Nephron progenitor cell (in vitro differentiated cells): ENCODE data around the gene CCDC192.
"Not testable (repeated sequence)": the region's sequence is repeated elsewhere in the genome, so short reads cannot be mapped to it uniquely, and the experiment has no call there.

Experiments used
- DNase-seq: peaks from one replicate; pipeline ENCODE4 v3.0.0; 2021
- H3K27ac Mint-ChIP-seq: 2 replicates; pipeline ENCODE4 v1.8.0; 2021; ENCODE audit warnings: mild to moderate bottlenecking, moderate library complexity, mixed read lengths
- H3K27me3 Mint-ChIP-seq: 2 replicates; pipeline ENCODE4 v1.8.0; 2021; ENCODE audit warnings: mild to moderate bottlenecking, low read depth, mixed read lengths; ENCODE audit not compliant: poor library complexity
- H3K36me3 Mint-ChIP-seq: 2 replicates; pipeline ENCODE4 v1.8.0; 2021; ENCODE audit warnings: low read depth, mixed read lengths
- H3K4me1 Mint-ChIP-seq: 2 replicates; pipeline ENCODE4 v1.8.0; 2021; ENCODE audit warnings: mixed read lengths
- H3K4me3 Mint-ChIP-seq: 2 replicates; pipeline ENCODE4 v1.8.0; 2021; ENCODE audit warnings: mild to moderate bottlenecking, moderate library complexity, mixed read lengths
- H3K9me3 Mint-ChIP-seq: 2 replicates; pipeline ENCODE4 v1.8.0; 2021; ENCODE audit warnings: mild to moderate bottlenecking, moderate library complexity, mixed read lengths
- TF ChIP-seq, protein P1 (sequence below): fragments of 200-600 bp; sonication (generic); IDR thresholded peaks from 2 replicates; pipeline ENCODE4 v1.5.0; 2021; ENCODE audit warnings: antibody characterized with exemption

The CCDC192 gene

DNA sequence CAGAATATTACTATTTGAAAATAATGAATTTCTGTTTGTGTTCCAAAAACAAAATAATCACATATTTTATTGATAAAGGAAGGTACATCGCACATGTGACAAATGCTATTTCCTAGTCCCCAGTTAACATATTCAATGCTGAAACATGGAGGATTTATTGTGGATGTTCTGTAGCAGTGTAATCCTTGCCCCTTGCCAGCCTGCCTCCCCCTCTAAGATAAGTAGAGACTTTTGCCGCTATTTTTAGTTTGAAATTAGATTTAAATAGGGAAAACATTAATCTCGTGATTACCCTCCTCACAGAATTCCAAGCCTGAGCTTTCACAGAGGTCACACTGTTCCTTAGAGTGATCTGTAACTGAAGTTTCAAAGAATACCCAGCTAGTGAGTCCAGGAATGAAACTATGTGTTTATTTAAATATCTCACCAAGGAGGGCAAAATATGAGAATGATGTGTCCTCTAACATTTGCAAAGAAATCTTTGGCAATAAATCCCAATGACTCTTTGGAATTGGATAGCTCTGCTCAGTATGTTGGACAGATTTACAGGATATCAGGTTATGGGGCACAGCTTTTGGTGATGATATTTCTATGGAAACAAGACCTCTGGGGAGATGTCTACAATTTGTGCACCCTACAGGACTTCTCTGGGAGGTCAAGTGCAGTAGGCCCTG, 37.0 kb upstream of the CCDC192 start:
- Mint-ChIP-seq H3K36me3 (peaks cover 7% of the 10 kb centered on the region), H3K4me1 (peaks cover 31% of the 10 kb centered on the region), H3K4me3 (no peak overlapping the region), H3K27ac (no peak overlapping the region), H3K9me3 (peaks cover 10% of the 10 kb centered on the region), H3K27me3 (no peaks in the 10 kb centered on the region)
- TF ChIP-seq, protein P1, sequence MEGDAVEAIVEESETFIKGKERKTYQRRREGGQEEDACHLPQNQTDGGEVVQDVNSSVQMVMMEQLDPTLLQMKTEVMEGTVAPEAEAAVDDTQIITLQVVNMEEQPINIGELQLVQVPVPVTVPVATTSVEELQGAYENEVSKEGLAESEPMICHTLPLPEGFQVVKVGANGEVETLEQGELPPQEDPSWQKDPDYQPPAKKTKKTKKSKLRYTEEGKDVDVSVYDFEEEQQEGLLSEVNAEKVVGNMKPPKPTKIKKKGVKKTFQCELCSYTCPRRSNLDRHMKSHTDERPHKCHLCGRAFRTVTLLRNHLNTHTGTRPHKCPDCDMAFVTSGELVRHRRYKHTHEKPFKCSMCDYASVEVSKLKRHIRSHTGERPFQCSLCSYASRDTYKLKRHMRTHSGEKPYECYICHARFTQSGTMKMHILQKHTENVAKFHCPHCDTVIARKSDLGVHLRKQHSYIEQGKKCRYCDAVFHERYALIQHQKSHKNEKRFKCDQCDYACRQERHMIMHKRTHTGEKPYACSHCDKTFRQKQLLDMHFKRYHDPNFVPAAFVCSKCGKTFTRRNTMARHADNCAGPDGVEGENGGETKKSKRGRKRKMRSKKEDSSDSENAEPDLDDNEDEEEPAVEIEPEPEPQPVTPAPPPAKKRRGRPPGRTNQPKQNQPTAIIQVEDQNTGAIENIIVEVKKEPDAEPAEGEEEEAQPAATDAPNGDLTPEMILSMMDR, result no peak
- DNase-seq, result no peak

DNA sequence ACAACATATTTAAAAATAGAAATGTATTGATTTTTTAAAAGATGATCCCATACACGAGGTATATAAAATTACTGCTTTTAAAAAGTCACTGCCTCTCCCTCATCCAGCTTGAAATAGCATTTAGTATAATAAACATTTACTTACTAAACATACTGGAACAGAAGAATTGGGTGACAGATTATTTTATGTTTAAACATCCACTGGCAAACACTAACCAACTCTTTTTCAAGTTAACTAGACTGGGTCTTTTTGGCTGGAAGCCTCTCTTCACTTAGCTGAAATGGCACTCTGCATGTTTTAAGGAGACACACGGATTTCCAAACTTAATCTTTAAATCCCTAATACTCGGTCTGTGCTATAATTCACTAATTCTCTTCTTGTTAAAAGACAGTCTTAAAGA, 35.3 kb upstream of the CCDC192 start:
- Mint-ChIP-seq H3K36me3 (no peaks in the 10 kb centered on the region), H3K27me3 (no peaks in the 10 kb centered on the region), H3K4me1 (peaks cover 16% of the 10 kb centered on the region), H3K9me3 (peaks cover 7% of the 10 kb centered on the region), H3K27ac (no peak overlapping the region), H3K4me3 (no peak overlapping the region)
- no peak for DNase-seq
- TF ChIP-seq, protein P1, result no peak

DNA sequence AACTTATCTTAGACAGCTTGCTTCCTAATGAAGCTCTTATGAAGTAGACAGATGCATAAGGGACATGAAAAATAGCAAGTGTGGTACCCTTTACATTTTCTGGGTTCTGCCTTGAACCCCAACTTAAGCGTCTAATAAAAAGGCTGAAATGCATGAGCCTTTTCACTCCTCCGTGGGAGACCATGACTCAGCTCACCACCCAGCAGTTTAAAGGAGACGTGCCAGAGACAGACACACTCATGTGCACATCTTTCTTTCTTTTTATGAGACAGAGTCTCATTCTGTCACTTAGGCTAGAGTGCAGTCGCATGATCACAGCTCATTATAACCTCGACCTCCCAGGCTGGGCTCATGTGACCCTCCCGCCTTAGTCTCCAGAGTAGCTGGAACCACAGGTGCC, 32.0 kb upstream of the CCDC192 start:
- no peaks in the 10 kb centered on the region for H3K27me3 Mint-ChIP-seq
- peaks cover 5% of the 10 kb centered on the region for H3K4me1 Mint-ChIP-seq
- no peak overlapping the region for H3K4me3 Mint-ChIP-seq
- DNase-seq, result no peak
- H3K9me3 Mint-ChIP-seq, result peaks cover 5% of the 10 kb centered on the region
- TF ChIP-seq, protein P1, result no peak
- H3K27ac Mint-ChIP-seq, result no peak overlapping the region
- no peaks in the 10 kb centered on the region for H3K36me3 Mint-ChIP-seq

DNA sequence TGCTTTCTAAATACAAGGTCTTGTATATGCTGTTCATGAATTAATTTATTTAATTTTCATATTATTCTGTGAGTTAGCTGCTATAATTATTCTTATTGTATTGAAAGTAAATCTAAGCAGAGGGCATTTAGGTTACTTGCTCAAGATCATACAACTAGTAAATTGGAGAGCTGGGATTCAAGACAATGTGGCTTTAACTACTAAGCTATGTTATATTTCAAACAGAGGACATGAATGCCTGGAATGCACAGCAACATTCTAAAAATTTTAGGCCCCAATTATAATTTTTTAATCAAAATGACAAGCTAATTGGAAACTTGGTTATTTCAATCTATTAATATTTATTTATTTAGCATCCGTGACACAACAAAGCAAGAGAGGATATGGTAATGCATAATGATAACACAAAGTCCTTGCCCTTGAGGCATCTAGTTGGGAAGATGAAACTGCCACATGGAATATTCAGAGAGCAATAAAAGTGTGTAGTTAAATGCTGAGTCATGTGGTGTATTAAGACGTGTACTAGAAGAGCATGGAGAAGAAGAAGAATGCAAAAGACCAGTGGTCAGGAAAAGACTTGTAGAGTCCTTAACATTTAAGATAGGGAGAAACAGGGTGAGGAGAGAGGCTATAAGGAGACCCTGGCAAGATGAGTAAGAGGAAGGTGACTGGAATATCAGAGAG, 29.9 kb upstream of the CCDC192 start:
- no peak for DNase-seq
- Mint-ChIP-seq H3K36me3 (no peaks in the 10 kb centered on the region), H3K4me1 (no peaks in the 10 kb centered on the region), H3K27me3 (peaks cover 2% of the 10 kb centered on the region), H3K9me3 (peaks cover 10% of the 10 kb centered on the region), H3K4me3 (no peak overlapping the region), H3K27ac (peak overlapping the region; percentile 12)
- TF ChIP-seq, protein P1, result no peak

DNA sequence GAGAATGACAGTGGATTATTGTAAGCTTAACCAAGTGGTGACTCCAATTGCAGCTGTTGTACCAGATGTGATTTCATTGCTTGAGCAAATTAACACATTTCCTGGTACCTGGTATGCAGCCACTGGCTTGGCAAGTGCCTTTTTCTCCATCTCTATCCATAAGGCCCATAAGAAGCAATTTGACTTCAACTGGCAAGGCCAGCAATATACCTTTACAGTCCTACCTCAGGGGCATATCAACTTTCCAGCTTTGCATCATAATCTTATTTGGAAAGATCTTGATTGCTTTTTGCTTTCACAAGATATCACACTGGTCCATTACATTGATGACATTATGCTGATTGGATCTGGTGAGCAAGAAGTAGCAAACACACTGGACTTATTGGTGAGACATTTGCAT, 26.2 kb upstream of the CCDC192 start:
- DNase-seq, H3K36me3 Mint-ChIP-seq, H3K4me3 Mint-ChIP-seq, H3K27me3 Mint-ChIP-seq, H3K4me1 Mint-ChIP-seq, H3K27ac Mint-ChIP-seq: not testable (repeated sequence)
- peaks cover 10% of the 10 kb centered on the region for H3K9me3 Mint-ChIP-seq

DNA sequence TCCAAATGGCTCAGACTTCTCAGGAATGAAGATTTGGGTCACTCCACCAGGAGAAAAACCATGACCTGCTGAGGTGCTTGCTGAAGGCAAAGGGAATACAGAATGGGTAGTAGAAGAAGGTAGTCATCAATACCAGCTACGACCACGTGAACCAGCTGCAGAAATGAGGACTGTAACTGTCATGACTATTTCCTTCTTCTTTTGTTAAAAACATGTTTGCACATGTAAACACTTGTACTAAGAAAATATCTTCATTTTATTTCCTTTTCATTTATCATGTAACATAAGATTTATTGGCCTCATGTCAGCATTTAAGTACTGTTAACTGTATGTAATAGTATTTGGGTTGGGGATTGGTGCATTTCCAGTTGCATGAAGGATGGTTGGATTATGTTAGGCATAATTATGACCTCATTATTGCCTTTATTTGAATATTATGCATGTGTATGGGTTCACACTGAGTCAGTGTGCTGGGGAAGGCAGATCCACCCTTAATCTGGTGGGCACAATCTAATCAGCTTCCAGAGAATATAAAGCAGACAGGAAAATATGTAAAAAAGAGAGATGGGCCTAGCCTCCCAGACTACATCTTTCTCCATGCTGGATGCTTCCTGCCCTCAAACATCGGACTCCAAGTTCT, 23.4 kb upstream of the CCDC192 start:
- H3K27me3 Mint-ChIP-seq, H3K4me1 Mint-ChIP-seq, H3K27ac Mint-ChIP-seq, DNase-seq, H3K4me3 Mint-ChIP-seq, H3K36me3 Mint-ChIP-seq: not testable (repeated sequence)
- peaks cover 13% of the 10 kb centered on the region for H3K9me3 Mint-ChIP-seq
